ENCODE data around the gene KRTAP5-8.
"Not testable (repeated sequence)": the region's sequence is repeated elsewhere in the genome, so short reads cannot be mapped to it uniquely, and the experiment has no call there.

DNA sequence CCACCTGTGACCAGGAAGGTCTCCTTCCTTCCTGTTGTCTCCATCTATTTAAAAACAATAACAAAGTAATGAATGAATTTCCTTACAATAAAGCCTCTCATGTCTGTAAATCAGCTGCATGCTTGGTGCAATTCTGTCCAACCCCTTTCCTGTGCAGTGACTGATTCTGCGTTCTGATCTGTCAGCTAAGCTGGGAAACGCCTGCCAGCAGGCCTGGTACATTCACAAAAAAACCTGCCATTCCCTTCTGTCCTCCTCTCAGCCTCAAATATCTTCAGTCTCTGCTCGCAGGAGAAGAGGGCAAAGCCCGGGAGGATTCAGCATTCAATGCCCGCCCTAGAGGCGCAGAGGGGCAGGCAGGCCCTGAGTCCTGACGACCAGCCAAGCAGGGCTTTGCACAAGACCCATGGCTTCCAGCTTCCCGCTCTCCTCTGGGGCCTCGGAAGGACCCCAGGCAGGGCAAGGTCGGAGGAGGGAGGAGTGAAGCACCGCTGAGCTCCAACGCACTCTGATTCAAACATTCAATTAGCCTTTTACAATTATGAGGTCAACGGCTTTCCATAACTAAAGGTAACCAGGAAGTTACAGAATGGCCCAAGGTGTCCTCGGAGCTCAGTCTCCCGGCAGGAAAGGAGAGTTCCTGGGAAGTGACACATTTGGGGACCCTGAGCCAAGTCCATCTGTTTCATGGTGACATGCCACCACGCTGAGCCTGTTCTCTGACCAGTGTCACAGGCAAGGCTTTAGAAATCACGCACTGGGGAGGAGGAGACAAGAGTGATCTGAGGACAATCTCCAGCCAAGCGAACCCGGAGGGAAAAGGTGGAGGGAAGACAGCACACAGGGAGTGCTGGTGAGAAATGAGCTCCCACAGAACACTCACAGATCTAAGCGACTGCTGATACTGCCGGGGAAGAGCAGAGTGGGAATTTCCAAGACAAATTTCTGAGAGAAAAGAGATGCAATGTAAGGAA lies 29.1 kb downstream of the KRTAP5-8 start:
- not testable (repeated sequence) for TF ChIP-seq CTCF (conservative IDR thresholded peaks at IDR 0.05 in 1 of 2, IDR thresholded peaks at IDR 0.05 in 1 of 2; ENCODE audit: low read depth in 1 of 2, low read length in 2 of 2); EZH2 (IDR thresholded peaks at IDR 0.05; ENCODE audit: low read length, missing control alignments)

Data from fibroblast of lung (primary cell).